Endothelial cell of umbilical vein (primary cell): Measurements from ENCODE around the gene RGS6. TPM values are rescaled to one million over a fixed set of nuclear protein-coding genes. Genes with fewer than 3 reads are reported as not detected.

Source experiments
- BruUV-seq: library from RNA; stranded (reverse); fragments of 400-500 nt; replicated peaks from 2 replicates; lab custom pipeline; 2021; lab: Mats Ljungman, UMichigan
- CTCF ChIA-PET: fragments of 300-600, 350-600 bp; sonication (Branson Sonifier 250); formaldehyde crosslinking; loops from one replicate; lab custom pipeline; 2021; ENCODE audit warnings: antibody characterized with exemption, inconsistent platforms; lab: Charles Lee
- POLR2A ChIA-PET: fragments of 300-600, 350-600 bp; sonication (Branson Sonifier 250); formaldehyde crosslinking; loops from one replicate; lab custom pipeline; 2021; ENCODE audit warnings: antibody characterized with exemption, inconsistent platforms; lab: Charles Lee
- DNase-seq: peaks from one replicate; pipeline ENCODE4 v3.0.0-alpha.2; 2011; ENCODE audit warnings: low read depth, low spot score
- FAIRE-seq: peaks from 2 replicates; lab custom pipeline; 2011; peaks lifted over from hg19 to GRCh38; lab: Jason Lieb, UNC
- H2AFZ ChIP-seq: 2 replicates; pipeline ENCODE4 v1.6.0; 2012; ENCODE audit warnings: low read depth, low read length, control low read depth, inconsistent platforms
- H3K27ac ChIP-seq: 2 replicates; pipeline ENCODE4 v1.5.1; 2011; ENCODE audit warnings: low read depth, mild to moderate bottlenecking, control low read depth, low read length, moderate library complexity; ENCODE audit not compliant: insufficient read depth
- H3K27me3 ChIP-seq, 2 experiments: 2 replicates each; pipeline versions ENCODE4 v1.6.0 to v1.6.1; 2011; ENCODE audit warnings: low read length in 2 of 2, mixed read lengths in 1 of 2; ENCODE audit not compliant: control insufficient read depth in 2 of 2, insufficient read depth in 2 of 2
- H3K36me3 ChIP-seq, 2 experiments: 2 replicates in 1 of 2; 3 replicates in 1 of 2; pipeline ENCODE4 v1.5.1; 2011; ENCODE audit warnings: low read length in 2 of 2, mild to moderate bottlenecking in 1 of 2, moderate library complexity in 1 of 2; ENCODE audit not compliant: control insufficient read depth in 2 of 2, insufficient read depth in 2 of 2; ENCODE audit errors: extremely low read depth in 1 of 2
- H3K4me1 ChIP-seq: 3 replicates; pipeline ENCODE4 v1.5.1; 2011; ENCODE audit warnings: mild to moderate bottlenecking, low read length; ENCODE audit not compliant: control insufficient read depth, insufficient read depth; ENCODE audit errors: extremely low read depth
- H3K4me2 ChIP-seq: 2 replicates; pipeline ENCODE4 v1.6.1; 2011; ENCODE audit warnings: low read length, control low read depth, mixed read lengths; ENCODE audit not compliant: insufficient read depth
- H3K4me3 ChIP-seq, 3 experiments: fragments of 200-600 bp in 1 of 3; sonication (generic), shearing (Covaris generic) in 1 of 3; replicated peaks in 1 of 3; 2 replicates each; pipeline ENCODE4 v1.5.1; 2011 to 2016; ENCODE audit warnings: control low read depth in 3 of 3, low read length in 3 of 3, mild to moderate bottlenecking in 2 of 3, inconsistent platforms in 1 of 3, low read depth in 1 of 3, moderate library complexity in 1 of 3; ENCODE audit not compliant: insufficient read depth in 1 of 3
- H3K79me2 ChIP-seq: 2 replicates; pipeline ENCODE4 v1.6.0; 2012; ENCODE audit warnings: low read length, inconsistent platforms; ENCODE audit not compliant: control insufficient read depth, insufficient read depth
- H3K9ac ChIP-seq: replicated peaks from 2 replicates; pipeline ENCODE3; 2011; ENCODE audit warnings: low read length, control low read depth; ENCODE audit not compliant: insufficient read depth; ENCODE audit errors: extremely low read depth
- H3K9me1 ChIP-seq: replicated peaks from 3 replicates; pipeline ENCODE4 v1.6.0; 2011; ENCODE audit warnings: mild to moderate bottlenecking, low read length; ENCODE audit not compliant: control insufficient read depth, insufficient read depth; ENCODE audit errors: extremely low read depth
- H3K9me3 ChIP-seq: replicated peaks from 2 replicates; pipeline ENCODE4 v1.5.1; 2012; ENCODE audit warnings: low read length, inconsistent platforms; ENCODE audit not compliant: control insufficient read depth, insufficient read depth
- H4K20me1 ChIP-seq: replicated peaks from 2 replicates; pipeline ENCODE3; 2011; ENCODE audit warnings: mild to moderate bottlenecking, low read length; ENCODE audit not compliant: control insufficient read depth, insufficient read depth; ENCODE audit errors: extremely low read depth
- EZH2 ChIP-seq: IDR thresholded peaks from 2 replicates; pipeline ENCODE4 v1.6.1; 2012; ENCODE audit warnings: borderline replicate concordance, low read depth, mild to moderate bottlenecking, moderate library complexity, low read length, inconsistent platforms; ENCODE audit not compliant: severe bottlenecking
- FOS ChIP-seq: IDR thresholded peaks from 2 replicates; pipeline ENCODE4 v1.6.1; 2011; ENCODE audit warnings: mild to moderate bottlenecking, low read length, moderate library complexity, borderline replicate concordance; ENCODE audit not compliant: insufficient read depth
- GATA2 ChIP-seq: IDR thresholded peaks from 2 replicates; pipeline ENCODE4 v1.7.0; 2011; ENCODE audit warnings: low read depth, mild to moderate bottlenecking, moderate library complexity, mixed read lengths, low read length; ENCODE audit not compliant: insufficient read length, insufficient read depth
- JUN ChIP-seq: IDR thresholded peaks from 2 replicates; pipeline ENCODE4 v1.6.1; 2011; ENCODE audit warnings: borderline replicate concordance, low read depth; ENCODE audit not compliant: insufficient read length, insufficient read depth
- MYC ChIP-seq: IDR thresholded peaks from one replicate; pipeline ENCODE4 v1.6.1; 2011; ENCODE audit warnings: mild to moderate bottlenecking, low read depth, low read length
- POLR2A ChIP-seq: IDR thresholded peaks from 2 replicates; pipeline ENCODE4 v1.6.1; 2012; ENCODE audit warnings: low read depth, mild to moderate bottlenecking, control low read depth, low read length
- POLR2AphosphoS5 ChIP-seq: IDR thresholded peaks from 2 replicates; pipeline ENCODE4 v1.6.1; 2012; ENCODE audit warnings: low read depth, mild to moderate bottlenecking, control low read depth, low read length, moderate library complexity; ENCODE audit not compliant: insufficient read depth
- dilution Hi-C: fragments of 300-500 bp; cut with MboI; formaldehyde crosslinking; loops from one replicate; pipeline ENCODE4 v1.15.0; 2019; ENCODE audit warnings: low sequenced_read_pairs; ENCODE audit not compliant: extremely low pct_ligation_motif_present
- intact Hi-C: fragments of 100-400 bp; cut with micrococcal nuclease; formaldehyde crosslinking; loops from one replicate; pipeline ENCODE4 v1.10.0; 2022
- polyA plus RNA-seq, 4 experiments: library from polyadenylated mRNA; depleted of rRNA in 3 of 4; stranded (reverse) in 3 of 4; unstranded in 1 of 4; fragments of >200 nt; gene quantifications; 2 replicates each; pipeline versions ENCODE4 v1.2.1 to v1.2.3, GENCODE V29; 2011 to 2012; ENCODE audit warnings: missing spikeins in 1 of 4
- total RNA-seq: library from RNA; stranded (reverse); gene quantifications from 2 replicates; pipeline ENCODE4 v1.2.3, GENCODE V29; 2021
- TF ChIP-seq, protein P1 (sequence below), 2 donors: IDR thresholded peaks; 1 replicate in 1 of 2; 2 replicates in 1 of 2; pipeline ENCODE4 v1.5.1; 2011; ENCODE audit warnings: low read length in 2 of 2, mild to moderate bottlenecking in 2 of 2, moderate library complexity in 2 of 2, control low read depth in 1 of 2, inconsistent platforms in 1 of 2, low read depth in 1 of 2; ENCODE audit not compliant: insufficient read depth in 1 of 2; ENCODE audit errors: extremely low read depth in 1 of 2
- TF ChIP-seq, protein P2 (sequence below): IDR thresholded peaks from 2 replicates; pipeline ENCODE4 v1.6.1; 2011; ENCODE audit not compliant: insufficient read depth, insufficient read length

Gene RGS6
- total and polyA plus RNA-seq, 2 donors (not counting 3 experiments of a cell fraction or from before 2014, with no cell fraction given) = not detected

DNA sequence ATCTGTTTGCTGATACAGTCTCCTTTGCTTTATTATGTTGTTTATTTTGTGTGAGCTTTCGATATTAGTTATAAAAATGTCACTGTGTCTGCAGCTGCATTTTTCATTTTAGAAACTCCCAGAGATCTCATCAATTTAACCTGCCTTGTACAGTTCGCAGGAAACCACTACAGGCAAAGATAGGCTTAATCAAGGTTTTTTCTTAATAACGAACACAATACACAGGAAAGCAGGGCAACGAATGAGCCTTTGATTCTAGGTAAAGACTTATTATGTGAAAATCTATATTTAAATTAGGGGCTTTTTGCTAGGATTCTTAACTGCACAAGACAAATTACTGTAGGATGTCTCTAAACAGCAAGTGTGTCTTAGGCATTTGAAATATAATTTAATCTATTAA is 191.9 kb downstream of the RGS6 start:
- Histone ChIP-seq H3K79me2 (no peaks in the 10 kb centered on the region), H3K9ac (no peak overlapping the region), H2AFZ (no peak overlapping the region), H3K4me1 (no peaks in the 10 kb centered on the region), H3K36me3 (no peaks in the 10 kb centered on the region), H3K4me3 (no peak overlapping the region), H3K9me1 (no peaks in the 10 kb centered on the region), H3K9me3 (no peaks in the 10 kb centered on the region), H3K4me2 (no peak overlapping the region), H3K27ac (no peak overlapping the region), H4K20me1 (no peaks in the 10 kb centered on the region), H3K27me3 (no peaks in the 10 kb centered on the region)
- TF ChIP-seq, protein P1, sequence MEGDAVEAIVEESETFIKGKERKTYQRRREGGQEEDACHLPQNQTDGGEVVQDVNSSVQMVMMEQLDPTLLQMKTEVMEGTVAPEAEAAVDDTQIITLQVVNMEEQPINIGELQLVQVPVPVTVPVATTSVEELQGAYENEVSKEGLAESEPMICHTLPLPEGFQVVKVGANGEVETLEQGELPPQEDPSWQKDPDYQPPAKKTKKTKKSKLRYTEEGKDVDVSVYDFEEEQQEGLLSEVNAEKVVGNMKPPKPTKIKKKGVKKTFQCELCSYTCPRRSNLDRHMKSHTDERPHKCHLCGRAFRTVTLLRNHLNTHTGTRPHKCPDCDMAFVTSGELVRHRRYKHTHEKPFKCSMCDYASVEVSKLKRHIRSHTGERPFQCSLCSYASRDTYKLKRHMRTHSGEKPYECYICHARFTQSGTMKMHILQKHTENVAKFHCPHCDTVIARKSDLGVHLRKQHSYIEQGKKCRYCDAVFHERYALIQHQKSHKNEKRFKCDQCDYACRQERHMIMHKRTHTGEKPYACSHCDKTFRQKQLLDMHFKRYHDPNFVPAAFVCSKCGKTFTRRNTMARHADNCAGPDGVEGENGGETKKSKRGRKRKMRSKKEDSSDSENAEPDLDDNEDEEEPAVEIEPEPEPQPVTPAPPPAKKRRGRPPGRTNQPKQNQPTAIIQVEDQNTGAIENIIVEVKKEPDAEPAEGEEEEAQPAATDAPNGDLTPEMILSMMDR (IDR thresholded peaks at IDR 0.05; ENCODE audit: extremely low read depth in 1 of 2, insufficient read depth in 1 of 2, low read depth in 1 of 2, low read length in 2 of 2) = no peak
- TF ChIP-seq, protein P2, sequence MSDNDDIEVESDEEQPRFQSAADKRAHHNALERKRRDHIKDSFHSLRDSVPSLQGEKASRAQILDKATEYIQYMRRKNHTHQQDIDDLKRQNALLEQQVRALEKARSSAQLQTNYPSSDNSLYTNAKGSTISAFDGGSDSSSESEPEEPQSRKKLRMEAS = no peak
- TF ChIP-seq POLR2A = no peak
- TF ChIP-seq MYC = no peak
- TF ChIP-seq GATA2 = no peak
- TF ChIP-seq JUN = no peak
- no peak for TF ChIP-seq FOS
- TF ChIP-seq POLR2AphosphoS5 = no peak
- no peak for TF ChIP-seq EZH2
- BruUV-seq = no TSS peak
- DNase-seq (no peak), FAIRE-seq (no peak)
- ChIA-PET CTCF (no interaction called here), POLR2A (no interaction called here)
- dilution Hi-C loops = no loop called here
- intact Hi-C loops = no loop called here
